ENCODE data around the gene ARL1.

DNA sequence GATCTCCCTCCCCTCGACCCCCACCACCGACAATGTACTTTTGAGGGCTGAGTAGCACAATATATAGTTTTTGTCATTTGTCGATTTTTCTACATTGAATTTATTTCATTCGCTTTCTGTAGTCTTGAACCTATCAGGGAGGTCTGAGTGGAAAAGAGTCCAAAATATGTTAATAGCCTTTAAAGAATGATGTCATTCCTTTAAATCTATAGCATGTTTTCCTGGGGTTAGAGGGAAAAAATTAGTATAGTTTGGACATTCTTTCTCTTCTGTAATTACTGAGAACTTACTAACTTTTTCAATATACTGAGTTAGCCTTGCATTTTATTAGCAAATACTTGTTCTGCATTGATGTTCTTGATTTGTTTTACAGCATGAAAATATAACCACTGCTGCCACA, 55.9 kb downstream of the ARL1 start:
- TF ChIP-seq, protein P1, sequence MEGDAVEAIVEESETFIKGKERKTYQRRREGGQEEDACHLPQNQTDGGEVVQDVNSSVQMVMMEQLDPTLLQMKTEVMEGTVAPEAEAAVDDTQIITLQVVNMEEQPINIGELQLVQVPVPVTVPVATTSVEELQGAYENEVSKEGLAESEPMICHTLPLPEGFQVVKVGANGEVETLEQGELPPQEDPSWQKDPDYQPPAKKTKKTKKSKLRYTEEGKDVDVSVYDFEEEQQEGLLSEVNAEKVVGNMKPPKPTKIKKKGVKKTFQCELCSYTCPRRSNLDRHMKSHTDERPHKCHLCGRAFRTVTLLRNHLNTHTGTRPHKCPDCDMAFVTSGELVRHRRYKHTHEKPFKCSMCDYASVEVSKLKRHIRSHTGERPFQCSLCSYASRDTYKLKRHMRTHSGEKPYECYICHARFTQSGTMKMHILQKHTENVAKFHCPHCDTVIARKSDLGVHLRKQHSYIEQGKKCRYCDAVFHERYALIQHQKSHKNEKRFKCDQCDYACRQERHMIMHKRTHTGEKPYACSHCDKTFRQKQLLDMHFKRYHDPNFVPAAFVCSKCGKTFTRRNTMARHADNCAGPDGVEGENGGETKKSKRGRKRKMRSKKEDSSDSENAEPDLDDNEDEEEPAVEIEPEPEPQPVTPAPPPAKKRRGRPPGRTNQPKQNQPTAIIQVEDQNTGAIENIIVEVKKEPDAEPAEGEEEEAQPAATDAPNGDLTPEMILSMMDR (IDR thresholded peaks at IDR 0.05) = no peak
- no peak for TF ChIP-seq POLR2A (IDR thresholded peaks at IDR 0.05)

Measured in tibial nerve (tissue), 3 donors.